K562 (cell line): Measurements from ENCODE around the gene MYB. TPM values are rescaled to one million over a fixed set of nuclear protein-coding genes. Genes with fewer than 3 reads are reported as not detected.

Experiments used
- BDP1 ChIP-seq: IDR thresholded peaks from 3 replicates; pipeline ENCODE4 v1.6.1; 2011; ENCODE audit not compliant: insufficient read length, insufficient read depth
- DDX20 ChIP-seq: fragments of 450-650 bp; IDR thresholded peaks from 2 replicates; pipeline ENCODE4 v1.6.1; 2016; ENCODE audit warnings: missing genetic modification characterization, low read depth, mild to moderate bottlenecking, missing compliant biosample characterization, moderate library complexity
- E2F6 ChIP-seq, 2 experiments: IDR thresholded peaks; 2 replicates each; pipeline ENCODE4 v1.6.1; 2011; ENCODE audit warnings: borderline replicate concordance in 1 of 2, control low read depth in 1 of 2, low read depth in 1 of 2, low read length in 1 of 2, mild to moderate bottlenecking in 1 of 2, mixed read lengths in 1 of 2, moderate library complexity in 1 of 2; ENCODE audit not compliant: insufficient read depth in 1 of 2, insufficient read length in 1 of 2, poor library complexity in 1 of 2, severe bottlenecking in 1 of 2; ENCODE audit errors: extremely low read depth in 1 of 2
- E2F8 ChIP-seq: fragments of 450-650 bp; IDR thresholded peaks from 2 replicates; pipeline ENCODE4 v1.7.1; 2018; ENCODE audit warnings: mild to moderate bottlenecking, low read depth; ENCODE audit not compliant: partially characterized antibody
- FOXP1 ChIP-seq: sonication (generic); formaldehyde crosslinking; IDR thresholded peaks from 2 replicates; pipeline ENCODE4 v1.8.0; 2022; ENCODE audit warnings: mild to moderate bottlenecking, missing genetic modification reagents
- HDAC1 ChIP-seq, 2 experiments: fragments of 450-650 bp; IDR thresholded peaks; 2 replicates each; pipeline ENCODE4 v1.6.1; 2016 to 2017; ENCODE audit warnings: inconsistent platforms in 1 of 2, mild to moderate bottlenecking in 1 of 2, moderate library complexity in 1 of 2
- MXD1 ChIP-seq: fragments of 250-450 bp; sonication (Bioruptor Pico); IDR thresholded peaks from 2 replicates; pipeline ENCODE4 v1.8.0; 2021; ENCODE audit warnings: borderline replicate concordance, mild to moderate bottlenecking, moderate library complexity; ENCODE audit not compliant: poor library complexity, severe bottlenecking
- NR4A1 ChIP-seq, 2 experiments: fragments of 250-450 bp in 1 of 2; fragments of 450-650 bp in 1 of 2; sonication (Bioruptor Pico) in 1 of 2; IDR thresholded peaks; 2 replicates each; pipeline versions ENCODE4 v1.4.0 to v1.6.1; 2016 to 2020; ENCODE audit warnings: mild to moderate bottlenecking in 2 of 2, missing compliant biosample characterization in 1 of 2, missing genetic modification characterization in 1 of 2, moderate library complexity in 1 of 2
- PML ChIP-seq: IDR thresholded peaks from 2 replicates; pipeline ENCODE4 v1.6.1; 2012; ENCODE audit warnings: low read length, inconsistent platforms
- RAD21 ChIP-seq, 2 experiments: fragments of 250-450 bp in 1 of 2; fragments of 450-650 bp in 1 of 2; sonication (Bioruptor Pico) in 1 of 2; formaldehyde crosslinking in 1 of 2; IDR thresholded peaks in 1 of 2; conservative IDR thresholded peaks in 1 of 2; 2 replicates each; pipeline versions ENCODE4 v1.4.0 to v1.8.0; 2020 to 2022; ENCODE audit warnings: mild to moderate bottlenecking in 2 of 2, moderate library complexity in 1 of 2
- RBFOX2 ChIP-seq: fragments of 200-400 bp; formaldehyde crosslinking; IDR thresholded peaks from 2 replicates; pipeline ENCODE4 v1.6.1; 2017; ENCODE audit warnings: low read depth, mild to moderate bottlenecking, low read length, moderate library complexity
- TAL1 ChIP-seq: fragments of 450-650 bp; IDR thresholded peaks from 2 replicates; pipeline ENCODE4 v1.6.1; 2016; ENCODE audit warnings: mild to moderate bottlenecking
- TEAD1 ChIP-seq, 2 experiments: fragments of 450-650 bp in 1 of 2; sonication (generic) in 1 of 2; formaldehyde crosslinking; IDR thresholded peaks; 2 replicates each; pipeline versions ENCODE4 v1.4.0 to v1.8.0; 2020 to 2022; ENCODE audit warnings: mild to moderate bottlenecking in 2 of 2, missing genetic modification reagents in 1 of 2
- ZC3H4 ChIP-seq: sonication (generic); formaldehyde crosslinking; IDR thresholded peaks from 2 replicates; pipeline ENCODE4 v1.9.0; 2021; ENCODE audit warnings: missing genetic modification reagents, borderline replicate concordance
- ZNF224 ChIP-seq: sonication (generic); formaldehyde crosslinking; IDR thresholded peaks from 2 replicates; pipeline ENCODE4 v1.8.0; 2022; ENCODE audit warnings: mild to moderate bottlenecking, missing genetic modification reagents
- ZNF274 ChIP-seq: IDR thresholded peaks from 2 replicates; pipeline ENCODE4 v1.6.1; 2011; ENCODE audit warnings: low read depth, mild to moderate bottlenecking, low read length, moderate library complexity, borderline replicate concordance
- ZNF398 ChIP-seq: fragments of 250-450 bp; sonication (Bioruptor Pico); IDR thresholded peaks from 2 replicates; pipeline ENCODE4 v1.8.0; 2021; ENCODE audit warnings: moderate library complexity, mild to moderate bottlenecking, inconsistent platforms
- ZNF431 ChIP-seq: sonication (generic); formaldehyde crosslinking; IDR thresholded peaks from 2 replicates; pipeline ENCODE4 v1.8.0; 2022; ENCODE audit warnings: mild to moderate bottlenecking, missing genetic modification reagents
- polyA plus RNA-seq, 8 experiments: library from polyadenylated mRNA; depleted of rRNA in 4 of 8; stranded (reverse) in 5 of 8; unstranded in 3 of 8; fragments of >200 nt; fragmentation: Nextera tagmentation in 2 of 8; fragmentation: Illumina TruSeq in 1 of 8; extraction: Ambion mirVana in 2 of 8; extraction: Trizol in 1 of 8; gene quantifications; 2 replicates each; pipeline versions ENCODE4 v1.2.1 to v1.2.3, GENCODE V29; 2011 to 2014; ENCODE audit warnings: inconsistent platforms in 1 of 8, missing spikeins in 1 of 8
- total RNA-seq, 7 experiments: library from RNA; depleted of rRNA in 6 of 7; stranded (reverse); fragments of >200 nt in 6 of 7; fragmentation: Illumina TruSeq in 2 of 7; extraction: Trizol in 2 of 7; gene quantifications; 2 replicates each; pipeline versions ENCODE4 v1.2.1 to v1.2.3, GENCODE V29; 2011 to 2021; ENCODE audit warnings: low replicate concordance in 1 of 7

MYB gene
- total and polyA plus RNA-seq, 9 of the 15 experiments (the other 6 are each of a cell fraction or from before 2014, with no cell fraction given) = 35.8 to 218 (median 140) TPM

GRCh38 chr6:135182071-135183001 lies 1.2 kb downstream of the MYB start (continued):
- peak in 1 of 2 experiments; percentile 79; a peak in 1 of 4 replicates for TF ChIP-seq HDAC1 (IDR thresholded peaks at IDR 0.05)
- TF ChIP-seq E2F6 (IDR thresholded peaks at IDR 0.05; ENCODE audit: borderline replicate concordance in 1 of 2, extremely low read depth in 1 of 2, insufficient read depth in 1 of 2, insufficient read length in 1 of 2, low read depth in 1 of 2, low read length in 1 of 2, poor library complexity in 1 of 2, severe bottlenecking in 1 of 2) = peak in 1 of 2 experiments; percentile 63
- no peak for TF ChIP-seq TAL1
- TF ChIP-seq TEAD1 (CRISPR knock-in tag; IDR thresholded peaks at IDR 0.05) = 0 out of 4 replicates have a peak, but pooled peaks of 1 of the 2 experiments have one; percentile 3
- peak; percentile 53 for TF ChIP-seq MXD1 (CRISPR knock-in tag)
- TF ChIP-seq PML = no peak
- no peak for TF ChIP-seq ZNF274
- TF ChIP-seq ZC3H4 (CRISPR knock-in tag) = peak; percentile 76; the same call in 1 of the 2 replicates
- TF ChIP-seq BDP1 = no peak
- TF ChIP-seq ZNF431 (CRISPR knock-in tag) = 0 out of 2 replicates have a peak, but pooled peaks have one; percentile 46
- TF ChIP-seq RBFOX2 = peak; percentile 80
- TF ChIP-seq E2F8 = no peak
- no peak for TF ChIP-seq ZNF224 (CRISPR knock-in tag)
- no peak for TF ChIP-seq DDX20 (tag)
- 0 out of 4 replicates have a peak, but pooled peaks of 1 of the 2 experiments have one; percentile 2 for TF ChIP-seq RAD21 (CRISPR knock-in tag; conservative IDR thresholded peaks at IDR 0.05 in 1 of 2, IDR thresholded peaks at IDR 0.05 in 1 of 2)
- 0 out of 2 replicates have a peak, but pooled peaks have one; percentile 75 for TF ChIP-seq NR4A1 (CRISPR knock-in tag; IDR thresholded peaks at IDR 0.05)
- no peak for TF ChIP-seq NR4A1 (tag; IDR thresholded peaks at IDR 0.05)
- TF ChIP-seq FOXP1 = 0 out of 2 replicates have a peak, but pooled peaks have one; percentile 4
- no peak for TF ChIP-seq ZNF398
